Natural killer cell (primary cell): Measurements from ENCODE around the gene SH3RF2. TPM values are rescaled to one million over a fixed set of nuclear protein-coding genes. Genes with fewer than 3 reads are reported as not detected.
"Not testable (repeated sequence)": the region's sequence is repeated elsewhere in the genome, so short reads cannot be mapped to it uniquely, and the experiment has no call there.

Experiments used
- ATAC-seq, 3 donors: fragments of 150-1000 bp in 2 of 3; fragments of 200-7000 bp in 1 of 3; cut with Tn5 transposase; 1 replicate in 1 of 3; 2 replicates in 2 of 3; pipeline ENCODE4 v1.10.0; 2021; ENCODE audit warnings: mild to moderate bottlenecking in 2 of 3, moderate library complexity in 2 of 3
- DNase-seq, 2 donors: peaks; one replicate each; pipeline versions ENCODE4 v3.0.0 to v3.0.0-alpha.2; 2013 to 2021; ENCODE audit warnings: mixed read lengths in 1 of 2
- H3K27ac ChIP-seq: one replicate; pipeline ENCODE4 v1.5.1; 2013; ENCODE audit warnings: mild to moderate bottlenecking, low read length
- H3K27me3 ChIP-seq: one replicate; pipeline ENCODE4 v1.6.1; 2013; ENCODE audit warnings: low read length; ENCODE audit not compliant: control insufficient read depth, insufficient read depth
- H3K36me3 ChIP-seq: one replicate; pipeline ENCODE4 v1.6.1; 2013; ENCODE audit warnings: low read length; ENCODE audit not compliant: control insufficient read depth, insufficient read depth
- H3K4me1 ChIP-seq: one replicate; pipeline ENCODE4 v1.6.1; 2013; ENCODE audit warnings: low read length; ENCODE audit not compliant: control insufficient read depth, insufficient read depth
- H3K4me3 ChIP-seq: one replicate; pipeline ENCODE4 v1.5.1; 2013; ENCODE audit warnings: low read length
- H3K9me3 ChIP-seq: one replicate; pipeline ENCODE4 v1.6.1; 2013; ENCODE audit warnings: low read length; ENCODE audit not compliant: control insufficient read depth, insufficient read depth
- H3K27ac Mint-ChIP-seq, 2 donors: one replicate each; pipeline ENCODE4 v1.8.0; 2022; ENCODE audit warnings: mild to moderate bottlenecking in 2 of 2, mixed read lengths in 2 of 2, moderate library complexity in 1 of 2
- H3K27me3 Mint-ChIP-seq, 2 donors: one replicate each; pipeline ENCODE4 v1.8.0; 2022; ENCODE audit warnings: low read depth in 2 of 2, mixed read lengths in 2 of 2
- H3K36me3 Mint-ChIP-seq: one replicate; pipeline ENCODE4 v1.8.0; 2022; ENCODE audit warnings: mixed read lengths
- H3K4me1 Mint-ChIP-seq, 2 donors: one replicate each; pipeline ENCODE4 v1.8.0; 2022; ENCODE audit warnings: mixed read lengths in 2 of 2
- H3K4me3 Mint-ChIP-seq: one replicate; pipeline ENCODE4 v1.8.0; 2022; ENCODE audit warnings: mild to moderate bottlenecking, moderate library complexity, mixed read lengths
- H3K9me3 Mint-ChIP-seq, 2 donors: one replicate each; pipeline ENCODE4 v1.8.0; 2022; ENCODE audit warnings: mixed read lengths in 2 of 2
- CTCF ChIP-seq: fragments of 200-600 bp; IDR thresholded peaks from one replicate; pipeline ENCODE4 v1.8.0; 2022; ENCODE audit warnings: antibody characterized with exemption
- WGBS: methylation state at CpG from one replicate; pipeline ENCODE4 v1.1.7; 2013; ENCODE audit warnings: missing lambda C conversion rate; ENCODE audit not compliant: insufficient coverage; 5-methylcytosine and 5-hydroxymethylcytosine counted together
- intact Hi-C: fragments of 100-400 bp; cut with micrococcal nuclease; formaldehyde crosslinking; loops from one replicate; pipeline ENCODE4 v1.14.2; 2022
- total RNA-seq, 4 donors: library from RNA; stranded (reverse); fragments of 120-200 nt in 1 of 4; gene quantifications; one replicate each; pipeline versions ENCODE4 v1.2.3 to v1.2.4, GENCODE V29; 2013 to 2022

Gene SH3RF2
- total RNA-seq, 3 donors from 2014 or later (not counting 1 experiment from before 2014, with no cell fraction given) = 0.28 to 0.35 TPM; not detected in 1

GRCh38 chr5:146103594-146103993 is 167.2 kb downstream of the SH3RF2 start:
- intact Hi-C loops = no loop called here
- DNase-seq (no peak), ATAC-seq (no peak)
- Histone ChIP-seq H3K4me3 (no peak overlapping the region), H3K27ac (no peak overlapping the region), H3K36me3 (no peaks in the 10 kb centered on the region), H3K27me3 (no peaks in the 10 kb centered on the region), H3K9me3 (no peaks in the 10 kb centered on the region), H3K4me1 (no peaks in the 10 kb centered on the region)
- TF ChIP-seq CTCF = no peak
- Mint-ChIP-seq H3K4me3 (no peak overlapping the region), H3K4me1 (no peaks in the 10 kb centered on the region), H3K9me3 (no peaks in the 10 kb centered on the region), H3K27ac (no peak overlapping the region), H3K36me3 (no peaks in the 10 kb centered on the region), H3K27me3 (no peaks in the 10 kb centered on the region)
- 100% methylated on average over 1 of the region's 1 CpG for WGBS

- no peaks in the 10 kb centered on the region for H3K27me3 ChIP-seq
- no peaks in the 10 kb centered on the region for H3K27me3 Mint-ChIP-seq
- intact Hi-C loops = no loop called here
Observed at GRCh38 chr5:146105477-146105876, 169.1 kb downstream of the SH3RF2 start, which contains the start of gene PLAC8L1. TSS of gene PLAC8L1 (minus strand) at chr5:146105577. CDS start at chr5:146104311, 1,266 bp downstream.

GRCh38 chr5:146107901-146108300 is 171.5 kb downstream of the SH3RF2 start:
- TF ChIP-seq CTCF = no peak
- no peaks in the 10 kb centered on the region for H3K9me3 ChIP-seq
- H3K4me1 Mint-ChIP-seq = no peaks in the 10 kb centered on the region
- H3K27ac Mint-ChIP-seq = no peak overlapping the region
- no peaks in the 10 kb centered on the region for H3K27me3 ChIP-seq
- DNase-seq (no peak), ATAC-seq (no peak)
- WGBS = 0% methylated on average over 1 of the region's 1 CpG
- H3K27ac ChIP-seq = no peak overlapping the region
- no peak overlapping the region for H3K4me3 ChIP-seq
- H3K36me3 Mint-ChIP-seq = no peaks in the 10 kb centered on the region
- intact Hi-C loops = no loop called here
- no peak overlapping the region for H3K4me3 Mint-ChIP-seq
- no peaks in the 10 kb centered on the region for H3K9me3 Mint-ChIP-seq
- peaks cover 9% of the 10 kb centered on the region for H3K36me3 ChIP-seq
- H3K27me3 Mint-ChIP-seq = no peaks in the 10 kb centered on the region
- no peaks in the 10 kb centered on the region for H3K4me1 ChIP-seq

More at GRCh38 chr5:146105477-146105876, 169.1 kb downstream of the SH3RF2 start, which contains the start of gene PLAC8L1:
- H3K4me1 ChIP-seq = no peaks in the 10 kb centered on the region
- H3K9me3 ChIP-seq = no peaks in the 10 kb centered on the region
- Mint-ChIP-seq H3K4me3 (no peak within 1 kb of the TSS), H3K36me3 (no peaks in the 10 kb centered on the region), H3K9me3 (no peaks in the 10 kb centered on the region), H3K4me1 (no peaks in the 10 kb centered on the region), H3K27ac (no peak within 1 kb of the TSS)
- 90% methylated on average over 2 of the region's 2 CpGs for WGBS
- ATAC-seq (no peak), DNase-seq (no peak)
- TF ChIP-seq CTCF = no peak
- no peak within 1 kb of the TSS for H3K27ac ChIP-seq
- no peak within 1 kb of the TSS for H3K4me3 ChIP-seq
- no peaks in the 10 kb centered on the region for H3K36me3 ChIP-seq

GRCh38 chr5:146108870-146109269 is 172.5 kb downstream of the SH3RF2 start:
- not testable (repeated sequence) for H3K9me3 Mint-ChIP-seq, H3K27ac Mint-ChIP-seq, H3K27me3 Mint-ChIP-seq

More at GRCh38 chr5:146108870-146109269, 172.5 kb downstream of the SH3RF2 start:
- H3K36me3 ChIP-seq = peaks cover 14% of the 10 kb centered on the region
- 83% methylated on average over 1 of the region's 2 CpGs for WGBS
- H3K27ac ChIP-seq, ATAC-seq, H3K4me3 ChIP-seq, H3K4me1 Mint-ChIP-seq, H3K36me3 Mint-ChIP-seq, H3K9me3 ChIP-seq, H3K4me3 Mint-ChIP-seq, DNase-seq, H3K4me1 ChIP-seq, intact Hi-C loops, H3K27me3 ChIP-seq: not testable (repeated sequence)
